Inferior parietal cortex (tissue), 1 donor: ENCODE data around the gene NUP93.
"Not testable (repeated sequence)": the region's sequence is repeated elsewhere in the genome, so short reads cannot be mapped to it uniquely, and the experiment has no call there.

Experiments used
- DNase-seq: peaks from one replicate; pipeline ENCODE4 v3.0.0-alpha.2; 2016; ENCODE audit errors: extremely low spot score

Gene NUP93

DNA sequence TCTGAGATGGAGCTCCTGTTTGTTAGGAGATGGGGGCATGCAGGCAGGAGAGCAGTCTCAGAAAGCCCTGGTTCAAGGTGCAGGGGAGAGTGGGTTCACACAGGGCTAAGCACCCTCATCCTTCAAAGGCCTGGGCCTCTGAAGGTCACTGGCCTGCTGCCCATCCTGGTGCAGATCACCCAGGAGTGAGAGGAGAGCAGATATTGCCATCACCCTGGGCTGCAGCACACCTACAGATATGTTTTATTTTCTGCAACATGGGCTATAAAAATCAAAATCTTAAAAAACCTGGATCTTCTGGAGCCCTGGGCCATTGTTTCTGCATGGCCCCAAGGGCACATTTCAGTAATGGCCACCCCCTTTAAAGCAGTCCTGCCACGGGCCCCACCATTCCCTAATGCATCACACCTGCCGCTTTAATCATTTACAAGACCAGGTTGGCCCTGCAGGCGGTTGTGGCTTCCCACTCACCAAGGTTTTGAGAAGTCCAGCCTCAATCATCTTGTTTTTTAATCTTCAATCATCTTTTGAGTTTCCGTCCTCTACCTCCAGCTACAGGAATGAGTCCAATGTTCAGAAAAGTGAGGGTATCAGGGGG, 20.4 kb upstream of the NUP93 start:
- no peak for DNase-seq

GRCh38 chr16:56710181-56710737, 19.7 kb upstream of the NUP93 start:
- DNase-seq, result no peak

- no peak for DNase-seq
Observed at GRCh38 chr16:56711862-56712261, 18.1 kb upstream of the NUP93 start.

- no peak for DNase-seq
Observed at GRCh38 chr16:56713794-56714193, 16.1 kb upstream of the NUP93 start.

GRCh38 chr16:56715126-56715525, 14.8 kb upstream of the NUP93 start:
- DNase-seq, result no peak

DNA sequence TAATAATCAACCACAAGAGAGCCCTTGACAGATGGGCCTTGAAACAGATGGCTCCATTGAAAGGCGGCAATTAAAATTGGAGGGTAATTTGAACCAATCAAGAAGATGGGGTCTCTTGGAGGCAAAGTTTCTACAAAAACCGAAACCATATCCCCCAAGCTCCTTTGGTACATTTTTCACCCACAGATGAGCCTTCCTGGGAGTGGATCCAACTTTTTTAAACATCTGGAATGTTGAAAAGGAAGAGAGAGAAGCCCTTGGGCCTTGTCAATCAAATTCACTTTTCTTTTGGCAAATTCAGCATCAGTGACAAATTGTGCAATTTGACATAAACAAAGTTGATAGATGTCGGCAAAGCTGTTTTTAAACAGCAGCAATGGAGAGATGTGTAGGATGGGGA, 13.2 kb upstream of the NUP93 start:
- no peak for DNase-seq

GRCh38 chr16:56717532-56717931, 12.4 kb upstream of the NUP93 start:
- not testable (repeated sequence) for DNase-seq

DNA sequence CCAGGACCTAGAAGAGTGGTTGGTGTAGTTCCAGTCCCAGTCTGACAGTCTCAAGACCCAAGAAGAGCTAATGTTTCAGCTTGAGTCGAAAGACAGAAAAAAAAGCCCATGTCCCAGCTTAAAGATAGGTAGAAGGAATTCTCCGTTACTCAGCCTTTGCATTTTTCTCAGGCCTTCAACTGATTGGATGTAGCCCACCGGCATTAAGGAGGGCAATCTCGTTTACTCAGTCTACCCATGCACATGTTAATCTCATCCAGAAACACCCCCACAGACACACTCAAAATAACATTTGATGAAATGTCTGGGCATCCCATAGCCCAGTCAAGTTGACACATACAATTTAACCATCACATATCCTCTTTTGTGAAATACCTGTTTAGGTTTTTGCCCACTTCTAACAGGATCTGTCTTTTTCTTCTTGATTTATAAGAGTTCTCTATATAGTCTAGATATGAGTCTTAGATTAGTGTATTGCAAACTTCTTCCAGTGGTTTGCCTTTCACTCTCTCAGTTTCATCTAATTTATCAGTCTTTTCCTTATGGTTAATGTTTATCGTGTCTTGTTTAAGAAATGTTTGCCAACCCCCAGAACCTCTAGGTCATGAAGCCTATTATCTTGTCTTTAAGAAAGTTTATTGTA, 7.6 kb upstream of the NUP93 start:
- no peak for DNase-seq

GRCh38 chr16:56724191-56724590, 5.7 kb upstream of the NUP93 start:
- DNase-seq, result no peak

DNA sequence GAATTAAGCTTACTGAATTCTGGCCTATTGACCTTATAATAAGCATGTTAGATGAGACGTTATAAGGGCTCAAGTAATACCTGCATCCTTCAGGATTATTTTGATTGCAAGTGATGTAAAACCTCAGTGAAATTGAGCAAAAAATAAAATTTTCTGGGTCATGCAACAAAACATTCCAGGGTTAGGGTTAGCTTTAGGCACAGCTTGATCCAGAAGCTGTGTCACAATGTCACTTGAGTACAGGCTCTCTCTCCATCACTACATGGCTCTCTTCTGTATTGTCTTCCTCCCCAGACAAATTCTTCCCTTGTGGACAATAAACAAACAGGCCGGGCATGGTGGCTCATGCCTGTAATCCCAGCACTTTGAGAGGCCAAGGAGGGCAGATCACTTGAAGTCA, 3.6 kb upstream of the NUP93 start:
- DNase-seq, result no peak

GRCh38 chr16:56726926-56727325, 3.0 kb upstream of the NUP93 start:
- DNase-seq, result no peak

DNA sequence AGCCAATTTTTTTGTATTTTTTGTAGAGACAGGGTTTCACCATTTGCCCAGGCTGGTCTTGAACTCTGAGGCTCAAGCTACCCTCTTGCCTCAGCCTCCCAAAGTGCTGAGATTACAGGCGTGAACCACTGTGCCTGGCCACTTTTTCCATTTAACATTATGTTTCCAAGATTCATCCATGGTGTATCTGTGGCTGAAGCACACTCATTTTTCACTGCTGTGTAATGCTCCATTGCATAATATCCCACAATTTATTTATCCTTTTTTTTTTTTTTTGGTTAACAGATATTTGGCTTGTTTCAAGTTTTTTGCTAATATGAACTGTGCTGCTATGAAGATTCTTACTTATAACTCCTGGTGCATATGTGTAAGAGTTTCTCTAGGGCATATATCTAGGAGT, 1.9 kb upstream of the NUP93 start:
- DNase-seq, result no peak

DNA sequence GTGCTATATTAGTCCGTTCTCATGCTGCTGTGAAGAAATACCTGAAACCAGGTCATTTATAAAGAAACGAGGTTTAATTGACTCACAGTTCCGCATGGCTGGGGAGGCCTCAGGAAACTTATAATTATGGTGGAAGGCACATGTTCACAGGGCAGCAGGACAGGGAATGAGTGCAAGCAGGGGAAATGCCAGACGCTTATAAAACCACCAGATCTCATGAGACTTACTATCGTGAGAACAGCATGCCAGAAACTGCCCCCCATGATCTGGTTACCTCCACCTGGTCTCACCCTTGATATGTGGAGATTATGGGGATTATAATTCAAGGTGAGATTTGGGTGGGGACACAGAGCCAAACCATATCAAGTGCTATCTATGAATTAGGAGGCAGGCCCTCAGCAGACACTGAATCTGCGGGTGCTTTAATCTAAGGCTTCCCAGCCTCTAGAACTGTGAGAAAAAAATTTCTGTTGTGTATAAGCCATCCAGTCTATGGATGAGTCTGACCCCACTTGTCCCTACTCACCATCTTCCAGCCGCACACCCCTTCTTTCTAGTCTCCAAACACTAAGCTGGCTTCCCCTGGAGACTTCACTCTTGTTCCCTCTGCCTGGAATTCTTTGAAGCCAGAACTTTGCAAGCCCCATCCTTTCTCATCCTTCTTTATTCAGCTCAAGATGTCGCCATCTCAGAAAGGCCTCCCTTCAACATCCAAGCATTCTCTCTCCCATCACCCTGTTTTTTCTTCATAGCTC, 772 bp upstream of the NUP93 start:
- DNase-seq, result no peak

DNA sequence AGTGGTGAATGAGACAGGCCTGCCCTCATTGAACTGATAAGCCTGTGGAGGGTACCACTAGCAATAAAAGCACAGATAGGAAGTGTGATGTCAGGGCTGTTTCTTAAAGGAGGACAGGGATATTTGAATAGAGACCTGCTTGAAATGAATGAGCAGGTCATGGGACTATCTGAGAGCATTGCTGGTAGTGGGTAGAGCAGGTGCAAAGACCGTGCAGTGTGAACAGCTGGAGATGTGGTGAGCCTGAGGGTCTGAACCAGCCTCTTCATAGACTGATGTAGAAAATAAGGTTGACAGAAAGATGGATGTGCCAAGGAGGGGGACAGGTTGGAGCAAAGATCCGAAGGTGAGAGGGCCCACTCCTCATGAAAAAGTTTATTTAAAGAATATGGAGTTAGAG, 2.4 kb downstream of the NUP93 start:
- DNase-seq, result no peak

DNA sequence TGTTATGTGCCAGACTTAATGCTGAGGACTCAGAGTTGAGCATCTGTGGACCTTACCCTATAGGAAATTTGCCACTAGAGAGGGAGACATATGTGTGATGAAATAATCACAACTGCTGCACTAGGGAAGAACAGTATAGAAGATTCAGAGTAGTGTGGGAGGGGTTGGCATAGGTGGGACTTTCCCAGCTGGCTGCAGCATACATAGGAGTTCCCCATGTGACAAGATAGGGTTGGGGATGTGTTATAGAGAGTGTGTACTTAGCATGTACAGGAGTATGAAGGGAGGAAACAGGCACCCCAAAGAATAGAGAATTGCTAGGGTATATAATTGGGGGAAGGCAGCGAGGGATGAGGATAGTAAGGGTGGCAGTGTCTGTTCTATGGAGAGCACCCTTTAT, 2.9 kb downstream of the NUP93 start:
- DNase-seq, result no peak

DNA sequence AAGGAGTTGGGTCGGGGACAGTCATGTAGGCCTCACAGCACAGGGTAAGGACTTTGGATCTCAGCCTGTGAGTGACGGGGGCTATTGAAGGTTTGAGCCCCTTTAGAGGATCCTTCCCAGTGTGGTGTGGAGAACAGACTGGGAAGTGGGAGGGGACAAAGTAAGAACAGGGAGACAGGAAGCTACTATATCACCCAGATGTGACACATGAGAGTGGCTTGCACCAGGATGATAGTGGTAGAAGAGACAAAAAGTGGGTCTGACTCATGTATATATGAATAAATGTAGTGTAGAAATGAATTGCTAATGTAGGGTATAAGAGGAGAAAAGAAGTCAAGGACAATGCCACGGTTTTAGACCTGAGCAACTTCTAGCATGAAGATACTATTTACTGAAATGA, 4.5 kb downstream of the NUP93 start:
- DNase-seq, result no peak

- no peak for DNase-seq
Observed at GRCh38 chr16:56736476-56736875, 6.5 kb downstream of the NUP93 start.

GRCh38 chr16:56737539-56737938, 7.6 kb downstream of the NUP93 start:
- DNase-seq, result no peak

DNA sequence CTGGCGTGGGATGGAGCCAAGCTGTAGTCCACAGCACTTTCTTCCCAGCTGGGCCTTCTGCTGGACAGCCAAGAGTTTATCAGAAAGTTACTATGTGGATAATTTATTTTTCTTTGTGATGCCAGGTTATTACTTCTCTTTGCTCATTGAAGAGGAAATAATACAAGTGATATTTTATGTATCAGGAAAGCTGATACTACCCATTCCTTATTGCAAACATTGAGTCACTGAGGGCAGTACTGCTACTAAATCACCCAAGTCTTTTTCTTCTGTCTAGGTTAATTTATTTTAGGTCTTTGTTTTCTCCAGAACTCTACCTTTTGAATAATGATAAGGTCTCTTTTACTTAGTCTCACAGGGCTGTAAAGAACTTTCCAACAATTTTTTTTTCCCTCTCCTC, 8.3 kb downstream of the NUP93 start:
- no peak for DNase-seq

- not testable (repeated sequence) for DNase-seq
Observed at GRCh38 chr16:56739378-56739777, 9.4 kb downstream of the NUP93 start.

DNA sequence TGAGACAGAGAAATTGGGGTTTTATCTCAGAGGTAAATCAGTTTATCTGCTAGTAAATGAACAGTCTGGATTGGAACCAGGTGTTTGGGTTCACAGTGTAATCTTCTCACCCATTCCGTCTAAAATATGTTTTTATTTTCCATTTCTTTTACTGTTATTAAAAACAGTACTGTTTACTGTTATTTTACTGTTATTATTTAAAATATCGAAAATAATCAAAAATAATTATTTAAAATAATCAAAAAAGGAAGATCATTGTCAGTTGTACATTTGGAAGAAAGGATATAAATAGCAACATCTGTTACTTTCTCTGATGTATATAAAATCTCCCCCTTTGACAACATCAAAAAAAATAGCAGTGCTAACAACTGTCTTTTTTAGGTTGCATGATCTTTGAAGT, 11.5 kb downstream of the NUP93 start:
- DNase-seq, result no peak

DNA sequence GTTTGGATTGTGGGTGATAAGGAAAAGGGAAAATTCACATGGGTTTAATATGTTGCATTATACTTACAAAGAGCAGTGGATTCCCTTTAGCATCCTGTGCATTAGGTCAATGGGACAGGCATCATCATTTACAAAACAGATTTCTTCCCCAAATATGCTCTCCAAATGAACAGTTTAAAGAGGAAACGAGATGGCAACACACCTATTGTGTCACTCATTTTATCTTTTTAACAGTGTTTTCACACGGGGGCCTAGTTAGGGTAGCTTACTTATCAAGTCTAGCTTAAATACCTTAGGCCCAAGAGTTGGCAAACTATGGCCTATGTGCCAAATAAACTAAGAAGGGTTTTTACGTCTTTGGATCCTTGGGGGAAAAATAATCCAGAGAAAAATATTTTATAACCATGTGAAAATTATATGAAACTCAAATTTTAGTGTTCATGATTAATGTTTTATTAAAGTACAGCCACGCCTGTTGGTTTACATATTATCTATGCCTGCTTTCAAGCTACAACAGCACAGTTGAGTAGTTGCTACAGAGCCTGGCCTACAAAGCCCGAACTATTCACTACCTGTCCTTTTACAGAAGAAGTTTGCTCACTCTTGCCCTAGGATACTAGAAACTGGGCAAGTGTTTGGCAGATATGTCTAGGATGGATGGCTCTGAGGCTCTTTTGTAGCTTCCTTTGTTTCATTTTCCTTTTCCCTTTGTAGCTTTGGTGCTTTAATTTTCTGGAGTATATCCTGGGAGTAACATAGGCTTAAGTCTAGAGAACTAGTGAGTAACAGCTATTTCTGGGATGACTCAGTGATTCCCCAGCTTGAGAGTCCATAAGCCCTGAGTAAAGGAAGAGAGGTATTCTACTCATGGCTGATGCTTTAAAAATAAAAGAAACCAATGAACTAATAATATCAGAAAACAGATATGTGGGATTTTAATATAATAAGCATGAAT, 12.4 kb downstream of the NUP93 start:
- DNase-seq, result no peak
